K562 (cell line): ENCODE results near the gene TEP1.

Source experiments
- CTCF ChIP-seq, 3 experiments: IDR thresholded peaks in 2 of 3; conservative IDR thresholded peaks in 1 of 3; 2 replicates each; pipeline ENCODE4 v1.5.1; 2011 to 2012; ENCODE audit warnings: low read length in 3 of 3, mild to moderate bottlenecking in 3 of 3, control low read depth in 2 of 3, improper control_type of control experiment in 1 of 3, inconsistent platforms in 1 of 3, low read depth in 1 of 3, mixed read lengths in 1 of 3, moderate library complexity in 1 of 3; ENCODE audit not compliant: insufficient read depth in 2 of 3
- DPF2 ChIP-seq: fragments of 450-650 bp; IDR thresholded peaks from 2 replicates; pipeline ENCODE4 v1.6.1; 2016
- ELF1 ChIP-seq: fragments of 200-800 bp; sonication (Bioruptor generic); IDR thresholded peaks from 2 replicates; pipeline ENCODE4 v1.6.1; 2016; ENCODE audit warnings: missing genetic modification characterization, missing compliant biosample characterization
- HDAC6 ChIP-seq: IDR thresholded peaks from 2 replicates; pipeline ENCODE4 v1.6.1; 2012; ENCODE audit warnings: low read depth, mild to moderate bottlenecking, control low read depth, inconsistent platforms, low read length, moderate library complexity
- HINFP ChIP-seq: fragments of 450-650 bp; conservative IDR thresholded peaks from 2 replicates; pipeline ENCODE4 v1.6.1; 2016; ENCODE audit warnings: missing genetic modification characterization, low read depth, mild to moderate bottlenecking, control low read depth, missing compliant biosample characterization
- MYBL2 ChIP-seq, 2 experiments: fragments of 450-650 bp in 1 of 2; sonication (generic) in 1 of 2; formaldehyde crosslinking in 1 of 2; IDR thresholded peaks; 2 replicates each; pipeline versions ENCODE4 v1.6.1 to v1.8.1; 2017 to 2022; ENCODE audit warnings: borderline replicate concordance in 1 of 2, inconsistent platforms in 1 of 2, low read depth in 1 of 2, mild to moderate bottlenecking in 1 of 2, missing genetic modification reagents in 1 of 2, moderate library complexity in 1 of 2
- MYC ChIP-seq, 2 experiments: fragments of 250-450 bp in 1 of 2; sonication (Bioruptor Pico) in 1 of 2; IDR thresholded peaks; 2 replicates each; pipeline versions ENCODE4 v1.5.1 to v1.6.1; 2012 to 2021; ENCODE audit warnings: low read depth in 2 of 2, borderline replicate concordance in 1 of 2, improper control_type of control experiment in 1 of 2, low read length in 1 of 2, mild to moderate bottlenecking in 1 of 2, moderate library complexity in 1 of 2
- SRF ChIP-seq, 2 experiments: fragments of 250-450, 450-650 bp in 1 of 2; sonication (Bioruptor Pico) in 1 of 2; sonication (generic) in 1 of 2; formaldehyde crosslinking; IDR thresholded peaks; 2 replicates each; pipeline versions ENCODE4 v1.5.0 to v1.5.1; 2020 to 2022; ENCODE audit warnings: mild to moderate bottlenecking in 1 of 2, missing genetic modification reagents in 1 of 2
- ZNF146 ChIP-seq: IDR thresholded peaks from one replicate; pipeline ENCODE4 v1.6.1; 2018; ENCODE audit warnings: missing compliant biosample characterization; ENCODE audit not compliant: unreplicated experiment
- ZNF354B ChIP-seq: fragments of 250-450 bp; sonication (Bioruptor Pico); IDR thresholded peaks from 2 replicates; pipeline ENCODE4 v1.4.0; 2020

DNA sequence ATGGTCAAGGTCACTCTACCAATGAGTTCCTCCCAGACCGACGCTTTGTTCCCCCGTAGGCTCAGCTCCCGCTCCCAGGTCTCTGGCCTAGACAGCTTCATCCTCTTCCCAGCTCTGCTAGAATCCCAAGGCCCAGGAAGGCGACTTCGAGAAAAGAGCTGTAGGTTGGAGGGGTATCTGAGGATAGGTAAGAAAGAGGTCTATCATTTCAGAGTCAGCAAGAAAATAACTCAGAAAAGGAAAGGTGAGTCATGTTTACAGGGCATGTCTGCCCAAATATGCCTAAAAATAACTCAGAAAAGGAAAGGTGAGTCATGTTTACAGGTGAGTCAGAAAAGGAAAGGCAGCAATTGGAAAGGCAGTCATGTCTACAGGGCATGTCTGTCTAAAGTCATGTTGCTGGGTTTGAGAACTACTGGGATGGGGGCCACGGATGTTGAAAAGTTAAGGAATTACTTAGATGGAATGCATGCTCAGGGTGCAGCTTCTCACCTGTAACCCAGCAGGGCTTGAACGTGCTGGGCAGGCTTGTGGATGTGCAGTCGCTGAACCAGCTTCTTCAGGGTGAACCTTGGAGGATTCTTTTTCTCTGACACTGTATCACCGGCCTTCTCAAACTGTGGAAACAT, 12.2 kb downstream of the TEP1 start:
- TF ChIP-seq DPF2 = no peak
- TF ChIP-seq CTCF (IDR thresholded peaks at IDR 0.05 in 2 of 3, conservative IDR thresholded peaks at IDR 0.05 in 1 of 3; ENCODE audit: insufficient read depth in 2 of 3, low read depth in 1 of 3, low read length in 3 of 3) = no peak
- no peak for TF ChIP-seq MYC (IDR thresholded peaks at IDR 0.05; ENCODE audit: low read depth, low read length)
- no peak for TF ChIP-seq MYC (CRISPR knock-in tag; IDR thresholded peaks at IDR 0.05; ENCODE audit: borderline replicate concordance, low read depth)
- TF ChIP-seq HINFP (tag) = no peak
- no peak for TF ChIP-seq MYBL2 (IDR thresholded peaks at IDR 0.05; ENCODE audit: low read depth)
- TF ChIP-seq MYBL2 (CRISPR knock-in tag; IDR thresholded peaks at IDR 0.05; ENCODE audit: borderline replicate concordance) = no peak
- no peak for TF ChIP-seq HDAC6
- no peak for TF ChIP-seq ELF1 (tag)
- TF ChIP-seq ZNF146 (CRISPR knock-in tag) = no peak
- TF ChIP-seq SRF (CRISPR knock-in tag; IDR thresholded peaks at IDR 0.05) = no peak
- TF ChIP-seq ZNF354B (CRISPR knock-in tag) = no peak
